Right lobe of liver (tissue), 6 donors: ENCODE measurements around the gene FAM3B. TPM values are rescaled to one million over a fixed set of nuclear protein-coding genes. Genes with fewer than 3 reads are reported as not detected.

ENCODE experiments used
- ATAC-seq, 4 donors: fragments of 200-7000 bp; cut with Tn5 transposase; one replicate each; pipeline ENCODE4 v1.9.1; 2020; ENCODE audit warnings: mild to moderate bottlenecking in 4 of 4, moderate library complexity in 4 of 4
- DNase-seq, 3 donors: peaks; one replicate each; pipeline ENCODE4 v3.0.0-alpha.2; 2020
- H3K27ac ChIP-seq, 3 donors: fragments of 200-600 bp; one replicate each; pipeline ENCODE4 v1.8.0; 2022
- H3K27me3 ChIP-seq, 2 donors: fragments of 200-600 bp; one replicate each; pipeline ENCODE4 v1.8.0; 2022
- H3K36me3 ChIP-seq, 4 donors: fragments of 200-600 bp; sonication (generic) in 1 of 4; one replicate each; pipeline versions ENCODE4 v1.5.1 to v1.8.0; 2017 to 2022; ENCODE audit warnings: control low read depth in 1 of 4
- H3K4me1 ChIP-seq, 4 donors: fragments of 200-600 bp; sonication (generic) in 1 of 4; one replicate each; pipeline versions ENCODE4 v1.5.1 to v1.8.0; 2017 to 2022; ENCODE audit warnings: control low read depth in 1 of 4
- H3K4me3 ChIP-seq, 3 donors: fragments of 200-600 bp; one replicate each; pipeline ENCODE4 v1.8.0; 2022
- H3K9me3 ChIP-seq, 4 donors: fragments of 200-600 bp; sonication (generic) in 1 of 4; one replicate each; pipeline versions ENCODE4 v1.5.1 to v1.8.0; 2017 to 2022; ENCODE audit warnings: control low read depth in 1 of 4
- POLR2A ChIP-seq: fragments of 450-650 bp; IDR thresholded peaks from one replicate; pipeline ENCODE4 v1.6.1; 2017; ENCODE audit warnings: antibody characterized with exemption, mild to moderate bottlenecking
- WGBS: methylation state at CpG from one replicate; pipeline ENCODE4 v1.1.6; 2018; ENCODE audit warnings: low coverage, low lambda C conversion rate; ENCODE audit not compliant: insufficient coverage; ENCODE audit errors: missing lambda C conversion rate; 5-methylcytosine and 5-hydroxymethylcytosine counted together
- intact Hi-C, 2 donors: fragments of 100-400 bp; cut with DNase I; formaldehyde crosslinking; loops; one replicate each; pipeline versions ENCODE4 v1.11.2 to v1.14.1; 2022
- total RNA-seq, 6 experiments: library from RNA; depleted of rRNA in 2 of 6; stranded (reverse); fragments of >200 nt in 2 of 6; fragmentation: NEBNext Ultra II Directional in 3 of 6; extraction: Animal tissue kit (Norgen Biotek cat#: 25700) in 3 of 6; gene quantifications; one replicate each; pipeline versions ENCODE4 v1.1.0 to v1.2.4, GENCODE V29; 2016 to 2023
- TF ChIP-seq, protein P1 (sequence below), 4 donors: fragments of 200-600 bp in 3 of 4; fragments of 450-650 bp in 1 of 4; IDR thresholded peaks; one replicate each; pipeline versions ENCODE4 v1.5.1 to v1.8.0; 2016 to 2022; ENCODE audit warnings: antibody characterized with exemption in 4 of 4, mild to moderate bottlenecking in 2 of 4
- donor health status: DM: no; HTN: yes; CAD: no.
- donor health status: DM: no; HTN: no; CAD: no.
- donor health status: DM: no; HTN: no; CAD: no.
- donor health status: DM: no; HTN: yes; CAD: no.
- donor health status: DM: no; HTN: yes; CAD: no.

FAM3B gene
- total RNA-seq, 6 experiments from 2014 or later = 0.49 to 0.95 (median 0.76) TPM; not detected in 2

GRCh38 chr21:41371685-41372030 lies 55.1 kb downstream of the FAM3B start:
- TF ChIP-seq, protein P1, sequence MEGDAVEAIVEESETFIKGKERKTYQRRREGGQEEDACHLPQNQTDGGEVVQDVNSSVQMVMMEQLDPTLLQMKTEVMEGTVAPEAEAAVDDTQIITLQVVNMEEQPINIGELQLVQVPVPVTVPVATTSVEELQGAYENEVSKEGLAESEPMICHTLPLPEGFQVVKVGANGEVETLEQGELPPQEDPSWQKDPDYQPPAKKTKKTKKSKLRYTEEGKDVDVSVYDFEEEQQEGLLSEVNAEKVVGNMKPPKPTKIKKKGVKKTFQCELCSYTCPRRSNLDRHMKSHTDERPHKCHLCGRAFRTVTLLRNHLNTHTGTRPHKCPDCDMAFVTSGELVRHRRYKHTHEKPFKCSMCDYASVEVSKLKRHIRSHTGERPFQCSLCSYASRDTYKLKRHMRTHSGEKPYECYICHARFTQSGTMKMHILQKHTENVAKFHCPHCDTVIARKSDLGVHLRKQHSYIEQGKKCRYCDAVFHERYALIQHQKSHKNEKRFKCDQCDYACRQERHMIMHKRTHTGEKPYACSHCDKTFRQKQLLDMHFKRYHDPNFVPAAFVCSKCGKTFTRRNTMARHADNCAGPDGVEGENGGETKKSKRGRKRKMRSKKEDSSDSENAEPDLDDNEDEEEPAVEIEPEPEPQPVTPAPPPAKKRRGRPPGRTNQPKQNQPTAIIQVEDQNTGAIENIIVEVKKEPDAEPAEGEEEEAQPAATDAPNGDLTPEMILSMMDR (IDR thresholded peaks at IDR 0.05) = no peak
- no peak for TF ChIP-seq POLR2A
- no peaks in the 10 kb centered on the region for H3K36me3 ChIP-seq
- no peaks in the 10 kb centered on the region for H3K27me3 ChIP-seq
- DNase-seq = no peak
- no peak for ATAC-seq
- intact Hi-C loops = no loop called here
- H3K27ac ChIP-seq = no peak overlapping the region
- 84% methylated on average over 6 of the region's 7 CpGs for WGBS
- no peak overlapping the region for H3K4me3 ChIP-seq
- no peaks in the 10 kb centered on the region for H3K9me3 ChIP-seq
- H3K4me1 ChIP-seq = no peaks in the 10 kb centered on the region

DNA sequence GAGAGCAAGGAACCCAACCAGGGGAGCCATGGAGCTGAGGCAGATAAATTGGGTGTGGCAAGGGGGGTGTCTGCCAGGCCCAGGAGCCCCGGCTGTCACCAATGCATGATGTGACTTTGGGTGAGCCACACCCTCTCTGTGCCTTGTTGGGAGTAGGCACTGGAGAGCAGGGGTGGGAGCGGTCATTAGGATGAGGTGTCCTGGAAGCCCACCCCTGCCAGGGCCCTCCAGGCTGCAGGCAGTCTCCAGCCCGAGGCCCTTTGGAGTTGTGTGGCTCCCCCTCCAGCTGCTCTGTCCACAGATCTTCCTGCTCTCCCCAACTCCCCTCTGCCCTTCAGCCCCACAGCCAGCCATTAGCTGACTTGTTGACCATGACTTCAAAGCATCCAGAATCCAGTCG lies 56.7 kb downstream of the FAM3B start:
- no peaks in the 10 kb centered on the region for H3K9me3 ChIP-seq
- intact Hi-C loops = no loop called here
- no peaks in the 10 kb centered on the region for H3K36me3 ChIP-seq
- WGBS = 33% methylated on average over 1 of the region's 4 CpGs
- H3K4me1 ChIP-seq = no peaks in the 10 kb centered on the region
- no peak overlapping the region for H3K27ac ChIP-seq
- no peaks in the 10 kb centered on the region for H3K27me3 ChIP-seq
- H3K4me3 ChIP-seq = no peak overlapping the region
- TF ChIP-seq, protein P1 (IDR thresholded peaks at IDR 0.05) = no peak
- TF ChIP-seq POLR2A = no peak
- DNase-seq (no peak), ATAC-seq (no peak)

GRCh38 chr21:41373763-41374162 lies 57.2 kb downstream of the FAM3B start:
- no peaks in the 10 kb centered on the region for H3K4me1 ChIP-seq

GRCh38 chr21:41374177-41374712 lies 57.6 kb downstream of the FAM3B start:
- H3K36me3 ChIP-seq = no peaks in the 10 kb centered on the region
- no peaks in the 10 kb centered on the region for H3K9me3 ChIP-seq
- H3K27me3 ChIP-seq = no peaks in the 10 kb centered on the region
- no peak overlapping the region for H3K4me3 ChIP-seq
- ATAC-seq (no peak), DNase-seq (no peak)
- intact Hi-C loops = no loop called here
- WGBS = 80% methylated on average over 2 of the region's 14 CpGs
- no peaks in the 10 kb centered on the region for H3K4me1 ChIP-seq
- TF ChIP-seq, protein P1 (IDR thresholded peaks at IDR 0.05) = no peak
- TF ChIP-seq POLR2A = no peak
- no peak overlapping the region for H3K27ac ChIP-seq

More at GRCh38 chr21:41373763-41374162, 57.2 kb downstream of the FAM3B start:
- no peaks in the 10 kb centered on the region for H3K27me3 ChIP-seq
- WGBS = 93% methylated on average over 3 of the region's 8 CpGs
- no peaks in the 10 kb centered on the region for H3K36me3 ChIP-seq
- no peak overlapping the region for H3K27ac ChIP-seq
- ATAC-seq (no peak), DNase-seq (no peak)
- TF ChIP-seq, protein P1 (IDR thresholded peaks at IDR 0.05) = no peak
- TF ChIP-seq POLR2A = no peak
- no peaks in the 10 kb centered on the region for H3K9me3 ChIP-seq
- no peak overlapping the region for H3K4me3 ChIP-seq
- intact Hi-C loops = no loop called here
